Activated CD8-positive, alpha-beta T cell treated with anti-CD3 and anti-CD28 coated beads for 36 hours (primary cell): Measurements from ENCODE around the gene ZFP3. TPM values are rescaled to one million over a fixed set of nuclear protein-coding genes. Genes with fewer than 3 reads are reported as not detected.

ENCODE experiments used
- ATAC-seq: fragments of 200-7000 bp; cut with Tn5 transposase; one replicate; pipeline ENCODE4 v1.10.0; 2021; ENCODE audit warnings: mild to moderate bottlenecking, moderate library complexity
- CTCF ChIA-PET: fragments of 350-600 bp; sonication (Branson Sonifier 250); formaldehyde crosslinking; loops from one replicate; lab custom pipeline; 2021; ENCODE audit warnings: antibody characterized with exemption; lab: Charles Lee
- POLR2A ChIA-PET: fragments of 350-600 bp; sonication (Branson Sonifier 250); formaldehyde crosslinking; loops from one replicate; lab custom pipeline; 2021; ENCODE audit warnings: antibody characterized with exemption; lab: Charles Lee
- DNase-seq: peaks from one replicate; pipeline ENCODE4 v3.0.0-alpha.2; 2020
- H3K27ac Mint-ChIP-seq: one replicate; pipeline ENCODE4 v1.8.0; 2021; ENCODE audit warnings: mild to moderate bottlenecking, mixed read lengths
- H3K27me3 Mint-ChIP-seq: one replicate; pipeline ENCODE4 v1.8.0; 2021; ENCODE audit warnings: mixed read lengths
- H3K36me3 Mint-ChIP-seq: one replicate; pipeline ENCODE4 v1.8.0; 2021; ENCODE audit warnings: low read depth, mixed read lengths
- H3K4me1 Mint-ChIP-seq: one replicate; pipeline ENCODE4 v1.8.0; 2021; ENCODE audit warnings: low read depth, mixed read lengths
- H3K4me3 Mint-ChIP-seq: one replicate; pipeline ENCODE4 v1.8.0; 2021; ENCODE audit warnings: mild to moderate bottlenecking, moderate library complexity, mixed read lengths
- H3K9me3 Mint-ChIP-seq: one replicate; pipeline ENCODE4 v1.8.0; 2021; ENCODE audit warnings: mixed read lengths
- intact Hi-C: fragments of 100-400 bp; cut with micrococcal nuclease; formaldehyde crosslinking; loops from one replicate; pipeline ENCODE4 v1.10.0; 2022
- total RNA-seq, 2 experiments: library from RNA; stranded (reverse); gene quantifications; one replicate each; pipeline ENCODE4 v1.2.3, GENCODE V29; 2021
- TF ChIP-seq, protein P1 (sequence below): fragments of 200-600 bp; IDR thresholded peaks from one replicate; pipeline ENCODE4 v1.8.0; 2022; ENCODE audit warnings: antibody characterized with exemption, mild to moderate bottlenecking

ZFP3 gene
- total RNA-seq, 2 experiments from 2014 or later: 1.5 to 1.9 TPM

DNA sequence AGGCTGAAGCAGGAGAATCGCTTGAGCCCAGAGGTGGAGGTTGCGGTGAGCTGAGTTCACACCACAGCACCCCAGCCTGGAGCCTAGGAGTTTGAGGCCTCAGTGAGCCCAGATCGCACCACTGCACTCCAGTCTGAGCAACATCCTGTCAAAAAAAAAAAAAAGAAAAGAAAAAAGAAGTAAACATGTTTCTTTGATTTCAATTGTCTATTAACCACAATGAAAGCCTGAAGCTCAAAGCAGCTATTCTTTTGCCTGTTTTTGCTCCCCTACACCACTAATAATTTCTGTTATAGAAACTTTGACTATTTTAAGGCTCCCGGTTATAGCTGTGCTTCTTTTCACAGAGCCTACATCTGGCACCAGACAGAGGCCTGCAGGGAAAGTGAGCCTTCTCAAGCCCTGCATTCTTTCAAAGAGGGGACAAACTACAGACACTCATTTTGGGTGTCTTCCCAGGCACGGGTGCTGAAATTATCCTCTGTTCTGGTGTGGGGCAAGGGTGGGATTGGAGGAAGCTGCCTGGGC, 28.9 kb upstream of the ZFP3 start:
- H3K36me3 Mint-ChIP-seq: no peaks in the 10 kb centered on the region
- H3K27ac Mint-ChIP-seq: peak overlapping the region; percentile 79
- DNase-seq: peak; percentile 69
- no peak overlapping the region for H3K4me3 Mint-ChIP-seq
- intact Hi-C loops: no loop called here
- no peaks in the 10 kb centered on the region for H3K9me3 Mint-ChIP-seq
- TF ChIP-seq, protein P1, sequence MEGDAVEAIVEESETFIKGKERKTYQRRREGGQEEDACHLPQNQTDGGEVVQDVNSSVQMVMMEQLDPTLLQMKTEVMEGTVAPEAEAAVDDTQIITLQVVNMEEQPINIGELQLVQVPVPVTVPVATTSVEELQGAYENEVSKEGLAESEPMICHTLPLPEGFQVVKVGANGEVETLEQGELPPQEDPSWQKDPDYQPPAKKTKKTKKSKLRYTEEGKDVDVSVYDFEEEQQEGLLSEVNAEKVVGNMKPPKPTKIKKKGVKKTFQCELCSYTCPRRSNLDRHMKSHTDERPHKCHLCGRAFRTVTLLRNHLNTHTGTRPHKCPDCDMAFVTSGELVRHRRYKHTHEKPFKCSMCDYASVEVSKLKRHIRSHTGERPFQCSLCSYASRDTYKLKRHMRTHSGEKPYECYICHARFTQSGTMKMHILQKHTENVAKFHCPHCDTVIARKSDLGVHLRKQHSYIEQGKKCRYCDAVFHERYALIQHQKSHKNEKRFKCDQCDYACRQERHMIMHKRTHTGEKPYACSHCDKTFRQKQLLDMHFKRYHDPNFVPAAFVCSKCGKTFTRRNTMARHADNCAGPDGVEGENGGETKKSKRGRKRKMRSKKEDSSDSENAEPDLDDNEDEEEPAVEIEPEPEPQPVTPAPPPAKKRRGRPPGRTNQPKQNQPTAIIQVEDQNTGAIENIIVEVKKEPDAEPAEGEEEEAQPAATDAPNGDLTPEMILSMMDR: no peak
- no peaks in the 10 kb centered on the region for H3K27me3 Mint-ChIP-seq
- H3K4me1 Mint-ChIP-seq: peaks cover 32% of the 10 kb centered on the region
- peak; percentile 84 for ATAC-seq
- ChIA-PET POLR2A (interaction anchor here (1.2 kb wide), 1 partner anchor 80 kb away, joined by 4 read pairs; no protein-coding TSS in a partner anchor), CTCF (interaction anchor here (1.0 to 2.7 kb wide), 4 partner anchors 13 to 69 kb away, joined by 3 to 19 read pairs (median 10); no protein-coding TSS in a partner anchor)

DNA sequence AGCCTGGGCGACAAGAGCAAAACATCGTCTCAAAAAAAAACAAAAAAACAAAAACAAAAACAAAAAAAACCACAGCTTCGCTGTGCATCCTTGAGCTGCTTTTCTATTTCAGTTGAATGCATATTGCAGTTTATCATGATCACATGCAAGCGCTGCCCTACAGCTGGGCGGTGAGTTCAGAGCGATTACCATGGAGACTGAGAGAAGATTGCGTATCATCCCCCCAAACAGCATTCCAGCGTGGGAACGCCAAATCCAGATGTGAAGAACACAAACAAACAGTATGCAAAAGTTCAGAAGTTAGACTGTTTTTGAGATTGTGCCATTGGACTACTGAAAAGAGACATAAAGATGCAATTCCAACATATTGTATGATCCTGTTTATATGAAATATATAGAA, 28.0 kb upstream of the ZFP3 start:
- Mint-ChIP-seq H3K9me3 (no peaks in the 10 kb centered on the region), H3K27ac (no peak overlapping the region), H3K27me3 (no peaks in the 10 kb centered on the region), H3K36me3 (no peaks in the 10 kb centered on the region), H3K4me3 (no peak overlapping the region), H3K4me1 (peaks cover 29% of the 10 kb centered on the region)
- intact Hi-C loops: no loop called here
- ATAC-seq: no peak
- CTCF ChIA-PET: interaction anchor here (1.4 to 2.7 kb wide), 3 partner anchors 12 to 70 kb away, joined by 4 to 19 read pairs (median 16); no protein-coding TSS in a partner anchor
- POLR2A ChIA-PET: interaction anchor here (0.7 to 1.2 kb wide), 2 partner anchors 63 to 81 kb away, joined by 3 to 4 read pairs; partner anchors contain the start of gene CAMTA2
- DNase-seq: no peak
- TF ChIP-seq, protein P1: no peak

DNA sequence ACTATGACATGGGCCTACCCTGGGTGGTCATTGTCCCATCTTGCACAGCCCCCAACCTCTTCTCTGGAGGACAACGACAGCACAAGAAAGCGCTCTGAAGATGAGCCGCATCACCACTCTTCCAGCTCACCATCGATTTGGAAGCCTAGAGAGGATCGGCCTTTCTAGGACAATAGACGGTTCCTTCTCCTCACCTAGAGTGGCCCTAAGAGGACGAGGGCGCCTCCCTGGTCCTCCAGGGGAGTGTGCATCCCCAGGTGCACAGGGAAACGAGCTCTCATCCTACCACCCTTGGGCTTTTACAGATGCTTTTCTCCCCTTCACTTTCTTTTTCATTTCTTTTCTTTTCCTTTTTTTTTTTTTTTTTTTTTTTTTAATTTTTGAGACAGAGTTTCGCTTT, 22.7 kb upstream of the ZFP3 start:
- Mint-ChIP-seq H3K36me3 (no peaks in the 10 kb centered on the region), H3K27me3 (no peaks in the 10 kb centered on the region), H3K9me3 (no peaks in the 10 kb centered on the region), H3K4me1 (peaks cover 2% of the 10 kb centered on the region), H3K4me3 (no peak overlapping the region), H3K27ac (no peak overlapping the region)
- POLR2A ChIA-PET: no interaction called here
- ATAC-seq (no peak), DNase-seq (no peak)
- CTCF ChIA-PET: interaction anchor here (0.8 to 1.5 kb wide), 2 partner anchors 25 to 489 kb away, joined by 3 read pairs; no protein-coding TSS in a partner anchor
- intact Hi-C loops: no loop called here
- TF ChIP-seq, protein P1: no peak

DNA sequence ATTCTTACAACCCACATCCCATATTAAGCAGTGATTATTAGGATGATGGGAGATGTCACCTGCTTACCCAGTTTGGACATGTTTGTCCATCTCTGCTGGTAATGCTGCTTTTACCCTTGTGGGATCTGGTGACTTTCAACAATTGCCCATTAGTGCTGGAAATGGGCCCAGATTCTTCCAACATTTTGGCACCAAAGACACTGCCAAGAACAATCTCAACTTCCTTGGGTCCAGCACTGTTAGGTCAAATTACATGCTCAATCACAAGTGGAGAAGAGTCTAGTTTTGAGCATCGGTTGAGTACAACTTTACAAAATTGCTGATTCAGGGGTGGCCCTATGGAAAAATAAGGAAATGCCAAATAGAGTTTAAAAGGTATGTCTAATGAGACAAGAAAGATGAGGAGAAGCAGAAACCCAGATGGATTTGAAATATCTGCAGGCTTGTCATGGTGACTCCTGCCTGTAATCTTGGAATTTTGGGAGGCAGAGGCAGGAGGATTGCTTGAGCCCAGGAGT, 13.0 kb upstream of the ZFP3 start:
- Mint-ChIP-seq H3K4me1 (peaks cover 4% of the 10 kb centered on the region), H3K4me3 (no peak overlapping the region), H3K27ac (no peak overlapping the region), H3K9me3 (no peaks in the 10 kb centered on the region), H3K27me3 (no peaks in the 10 kb centered on the region), H3K36me3 (no peaks in the 10 kb centered on the region)
- intact Hi-C loops: loop anchor here (10.0 kb wide), 1 partner anchor 160 kb away; the partner anchor contains the start of gene CHRNE
- ChIA-PET POLR2A (no interaction called here), CTCF (interaction anchor here (6.4 kb wide), 1 partner anchor 36 kb away, joined by 75 read pairs; no protein-coding TSS in a partner anchor)
- ATAC-seq (no peak), DNase-seq (no peak)
- TF ChIP-seq, protein P1: no peak

DNA sequence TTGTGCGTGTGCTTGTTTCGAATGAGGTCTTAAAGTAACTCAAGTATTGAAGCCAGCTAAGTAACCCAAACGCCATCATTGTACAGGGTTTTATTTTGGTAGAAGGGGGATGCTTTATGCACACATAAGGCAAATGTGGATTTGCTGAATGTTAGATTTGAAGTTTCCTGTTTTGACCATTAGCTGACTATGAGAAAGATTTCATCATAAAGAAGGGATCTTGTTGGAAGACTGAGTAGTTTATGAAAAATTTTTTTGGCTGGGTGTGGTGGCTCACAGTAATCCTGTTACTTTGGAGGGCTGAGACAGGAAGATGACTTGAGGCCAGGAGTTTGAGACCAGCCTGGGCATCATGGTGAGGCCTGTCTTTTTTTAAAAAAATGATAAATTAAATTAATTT, 10.0 kb upstream of the ZFP3 start:
- Mint-ChIP-seq H3K27ac (no peak overlapping the region), H3K4me3 (no peak overlapping the region), H3K9me3 (no peaks in the 10 kb centered on the region), H3K36me3 (no peaks in the 10 kb centered on the region), H3K27me3 (no peaks in the 10 kb centered on the region), H3K4me1 (no peaks in the 10 kb centered on the region)
- POLR2A ChIA-PET: interaction anchor here (0.6 kb wide), 1 partner anchor 41 kb away, joined by 3 read pairs; no protein-coding TSS in a partner anchor
- intact Hi-C loops: loop anchor here (10.0 kb wide), 1 partner anchor 163 kb away; the partner anchor contains the start of gene CHRNE
- CTCF ChIA-PET: interaction anchor here (1.1 to 1.3 kb wide), 3 partner anchors 36 to 159 kb away, joined by 3 to 4 read pairs (median 3); no protein-coding TSS in a partner anchor
- ATAC-seq: no peak
- no peak for DNase-seq
- TF ChIP-seq, protein P1: no peak
